AG20443 (cell line): Measurements from ENCODE around the gene AMER2.
"Not testable (repeated sequence)": the region's sequence is repeated elsewhere in the genome, so short reads cannot be mapped to it uniquely, and the experiment has no call there.

Experiments
- DNase-seq: peaks from one replicate; pipeline ENCODE4 v3.0.0; 2012; ENCODE audit warnings: low spot score, mixed read lengths

Gene AMER2

DNA sequence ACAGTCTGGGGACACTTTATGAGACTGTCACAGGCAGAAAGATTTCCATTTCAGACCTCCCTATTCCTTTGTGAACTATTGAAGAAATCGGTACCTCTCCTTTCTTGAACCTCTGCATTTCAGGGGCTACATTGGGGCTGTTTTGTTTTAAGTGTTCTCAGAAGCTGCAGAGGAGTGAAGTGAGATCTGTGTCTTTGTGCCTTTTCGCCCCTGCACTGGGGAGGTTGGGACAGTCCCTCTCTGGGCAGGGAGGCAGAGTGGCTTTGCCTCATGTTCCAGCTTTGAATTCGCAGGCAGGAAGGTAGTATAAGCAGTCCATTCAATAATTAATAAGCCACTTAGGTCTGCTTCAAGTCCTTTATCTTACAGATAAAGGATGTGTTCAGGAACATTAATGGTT lies 9.5 kb upstream of the AMER2 start:
- no peak for DNase-seq

DNA sequence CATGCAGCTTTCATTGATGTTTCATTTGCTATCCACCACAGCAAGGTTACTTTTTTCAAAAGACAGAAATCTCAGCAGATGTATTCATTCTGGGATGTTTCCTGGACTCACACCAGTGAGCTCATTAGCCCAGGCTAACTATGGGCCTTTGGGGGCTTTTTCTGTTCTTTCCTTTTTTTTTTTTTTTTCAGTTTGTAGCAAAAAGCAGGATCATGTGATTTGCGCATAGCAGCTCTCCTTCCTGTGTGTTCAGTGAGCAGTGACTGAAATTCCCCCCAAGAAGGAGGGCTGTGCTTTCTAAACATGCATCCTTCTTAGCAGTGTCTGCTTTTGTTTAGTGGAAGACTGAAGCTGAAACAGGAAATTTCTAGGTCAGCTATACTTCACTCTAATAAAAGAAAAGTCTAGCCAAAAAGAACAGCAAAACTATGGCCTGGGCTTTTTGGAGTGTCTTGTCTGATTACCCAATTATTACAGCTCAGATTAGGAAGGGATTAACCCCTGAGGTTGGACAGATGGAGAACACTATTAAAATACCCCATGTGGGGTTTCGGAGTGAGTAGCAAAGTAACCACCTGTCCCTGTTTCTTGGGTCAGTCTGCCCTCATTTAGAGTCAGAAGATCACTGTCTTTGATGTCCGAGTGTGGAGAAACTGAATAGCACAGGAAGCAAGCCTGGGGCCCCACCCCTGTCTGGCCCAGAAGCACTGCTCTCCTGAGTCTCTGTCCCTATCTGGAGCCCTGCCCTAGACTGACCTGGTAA lies 8.9 kb upstream of the AMER2 start:
- DNase-seq = no peak

DNA sequence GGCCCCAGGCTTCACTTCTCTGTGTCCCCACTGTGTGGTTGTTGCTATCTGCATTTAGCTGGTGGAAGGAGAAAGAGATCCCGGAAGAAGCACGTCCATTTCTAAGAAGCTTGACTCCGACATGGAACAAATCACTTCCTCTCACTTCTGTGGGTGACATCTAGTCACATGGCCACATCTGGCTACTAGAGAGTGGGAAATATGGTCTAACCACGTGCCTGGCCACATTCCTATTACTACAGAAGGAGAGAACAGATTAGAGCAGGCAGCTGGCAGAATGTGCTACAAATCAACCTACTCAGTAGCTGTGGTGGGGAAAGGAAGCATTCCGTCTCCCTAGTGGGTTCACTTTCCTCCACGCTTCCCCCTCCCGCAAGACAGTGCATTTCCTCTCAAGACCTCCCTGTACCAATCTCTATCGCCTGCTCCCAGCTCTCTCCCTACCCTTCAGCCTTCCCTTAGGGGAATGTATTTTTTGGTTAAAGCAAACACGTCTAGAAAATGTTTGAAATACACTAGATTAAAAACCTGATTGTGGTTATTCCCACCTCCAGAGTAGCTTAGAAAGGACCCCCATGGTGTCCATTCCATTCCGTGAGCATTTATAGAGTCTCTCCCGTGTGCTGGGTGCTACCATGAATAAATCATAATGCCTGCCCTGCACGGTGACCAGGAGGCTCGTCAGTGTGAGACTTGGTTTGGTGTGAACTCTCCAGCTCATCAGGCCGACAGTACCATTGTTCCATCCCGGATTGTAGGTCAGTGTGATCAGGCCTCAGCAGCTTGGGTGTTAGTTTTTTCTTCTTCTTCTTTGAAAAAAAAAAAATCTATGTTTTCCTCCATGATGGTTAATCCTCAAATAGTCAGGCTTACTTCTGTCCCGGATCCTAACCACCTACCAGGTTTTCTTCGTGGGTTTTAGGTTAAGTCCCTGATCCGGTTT lies 8.0 kb upstream of the AMER2 start:
- no peak for DNase-seq

DNA sequence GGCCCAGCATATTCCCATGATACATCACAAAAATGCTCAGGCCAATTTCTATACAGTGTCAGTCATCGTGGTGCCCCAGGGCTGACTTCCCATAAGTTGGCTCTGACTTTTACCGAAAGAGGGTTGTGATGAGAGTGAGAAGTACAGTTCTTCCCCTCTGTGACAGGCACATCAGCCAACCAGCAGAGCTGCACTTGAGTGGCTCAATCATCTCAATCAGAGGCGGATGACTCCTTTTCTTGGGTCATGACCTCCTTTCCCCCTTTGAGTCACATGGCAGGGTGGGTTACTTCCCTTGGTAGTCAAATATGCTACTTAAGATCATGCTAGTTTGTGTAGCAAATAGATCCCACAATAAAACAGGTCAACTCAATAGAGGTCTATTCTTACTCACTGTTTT lies 6.9 kb upstream of the AMER2 start:
- no peak for DNase-seq

DNA sequence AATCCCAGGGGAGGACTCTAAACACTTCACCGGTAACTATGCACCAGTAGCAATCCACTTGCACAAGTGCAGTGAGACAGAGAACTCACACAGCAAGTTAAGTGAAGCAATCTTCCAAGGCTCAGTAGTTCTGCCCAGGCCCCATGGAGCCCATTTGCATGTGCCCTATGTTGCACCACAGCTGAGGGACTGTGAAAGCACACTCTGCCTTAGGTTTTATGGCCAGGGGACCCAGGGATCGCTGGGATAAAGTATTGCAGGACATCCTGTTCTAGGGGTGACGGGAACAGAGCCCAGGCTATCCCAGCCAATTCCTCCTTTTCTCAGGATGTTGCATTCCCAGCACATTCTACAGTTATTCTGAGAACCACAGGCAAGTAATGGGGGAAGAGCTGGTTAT lies 6.0 kb upstream of the AMER2 start:
- no peak for DNase-seq

DNA sequence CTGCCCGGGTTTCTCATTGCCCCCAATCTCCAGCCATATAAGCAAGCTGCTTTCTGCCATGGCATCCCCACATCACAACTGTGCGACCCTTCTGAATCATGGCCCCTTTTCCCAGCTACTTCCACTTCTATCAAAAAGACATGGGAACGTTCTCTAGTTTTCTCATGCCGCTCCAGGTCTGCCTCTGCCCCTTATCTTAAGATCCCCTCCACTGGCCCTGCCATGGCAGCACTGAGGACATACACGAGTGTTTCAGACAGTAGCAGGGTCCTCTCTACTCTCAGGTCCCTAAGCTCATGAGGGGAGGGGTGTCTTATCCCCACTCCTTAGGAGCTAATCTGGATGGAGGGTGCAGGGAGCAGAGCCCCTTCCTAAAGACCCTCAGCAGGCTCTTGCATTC lies 5.5 kb upstream of the AMER2 start:
- no peak for DNase-seq

DNA sequence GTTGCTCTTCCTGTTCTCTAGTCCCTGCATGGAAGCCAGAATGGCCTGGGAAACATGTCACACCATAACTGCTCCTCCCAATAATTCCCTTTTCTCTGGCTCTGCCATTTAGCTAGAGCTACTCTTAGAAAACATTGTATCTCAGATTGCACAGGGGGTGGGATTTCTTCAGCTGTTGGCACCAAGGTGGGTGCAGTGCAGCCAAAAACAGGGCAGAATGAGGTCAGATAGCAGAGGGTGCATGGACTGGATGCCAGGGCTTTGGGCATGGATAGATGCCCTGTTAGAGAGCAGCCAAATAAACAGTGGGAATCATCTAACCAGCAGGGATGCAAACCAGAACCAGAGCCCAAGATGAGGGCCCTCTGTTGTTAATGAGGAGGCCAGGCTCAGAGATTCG lies 4.9 kb upstream of the AMER2 start:
- no peak for DNase-seq

DNA sequence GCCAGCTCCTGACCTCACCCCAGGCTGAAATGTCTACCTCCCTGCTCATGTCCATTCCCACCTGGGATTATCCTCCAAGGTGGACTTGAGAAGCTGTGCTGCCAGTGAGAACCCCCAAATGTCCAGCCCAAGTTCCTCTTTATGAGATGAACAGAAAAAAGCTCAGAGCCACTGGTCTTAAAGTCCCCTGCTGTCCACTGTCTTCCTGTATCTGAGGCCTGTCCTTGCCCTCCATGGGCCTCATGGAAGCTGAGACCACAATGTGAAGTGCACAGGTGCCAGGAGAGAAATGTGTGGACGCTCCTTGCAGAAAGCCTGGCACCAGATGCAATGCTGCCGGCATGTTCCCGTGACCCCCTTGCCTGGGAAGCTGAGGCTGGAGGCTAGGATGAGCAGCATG lies 3.3 kb upstream of the AMER2 start:
- DNase-seq = no peak

DNA sequence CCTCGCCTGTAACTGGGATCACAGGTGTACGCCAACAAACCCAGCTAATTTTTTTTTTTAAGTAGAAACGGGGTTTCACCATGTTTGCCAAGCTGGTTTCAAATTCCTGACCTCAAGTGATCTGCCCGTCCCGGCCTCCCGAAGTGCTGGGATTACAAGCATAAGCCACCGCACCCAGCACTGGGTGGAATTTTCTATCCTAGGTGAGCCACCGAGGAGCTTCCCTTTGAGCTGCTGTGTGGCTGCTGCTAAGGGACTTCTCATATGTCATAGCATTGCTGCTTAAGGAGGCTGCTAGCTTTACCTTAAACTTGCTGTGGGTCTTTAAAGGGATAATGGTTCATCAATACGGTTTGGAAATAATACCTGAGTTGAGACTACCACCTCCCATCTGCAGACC lies 2.9 kb upstream of the AMER2 start:
- DNase-seq = no peak

DNA sequence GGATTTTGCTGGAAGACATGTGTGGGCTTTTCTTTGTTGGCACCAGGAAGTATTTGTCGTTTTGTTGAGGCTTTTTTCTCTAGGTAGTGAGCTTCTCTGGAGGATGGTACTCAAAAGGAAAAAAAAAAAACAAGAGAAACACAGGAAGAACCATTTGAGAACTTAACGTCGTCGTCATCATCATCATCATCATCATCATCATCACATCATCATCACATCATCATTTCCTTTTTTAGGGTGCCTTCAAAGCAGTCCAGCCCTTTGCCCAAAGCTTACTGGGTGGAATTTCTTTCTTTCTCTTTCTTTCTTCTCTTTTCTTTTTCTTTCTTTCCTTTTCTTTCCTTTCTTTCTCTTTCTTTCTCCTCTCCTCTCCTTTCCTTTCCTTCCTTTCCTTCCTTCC lies 2.2 kb upstream of the AMER2 start:
- no peak for DNase-seq

DNA sequence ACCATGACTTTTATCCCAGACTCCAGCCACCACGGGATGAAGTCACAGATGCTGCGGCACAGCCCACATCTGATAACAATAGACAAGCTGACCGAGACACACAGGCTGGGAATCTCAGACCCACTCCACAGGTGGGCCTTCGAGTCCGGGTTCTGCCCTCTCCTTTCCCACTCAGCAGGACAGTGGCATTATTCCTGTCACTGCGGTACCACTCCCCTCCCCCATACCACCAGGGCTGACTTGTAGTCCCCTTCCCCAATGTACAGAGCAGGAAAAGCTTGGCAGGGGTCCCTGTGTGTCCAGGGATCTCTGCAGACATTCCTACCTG lies 179 bp upstream of the AMER2 start:
- DNase-seq = no peak

DNA sequence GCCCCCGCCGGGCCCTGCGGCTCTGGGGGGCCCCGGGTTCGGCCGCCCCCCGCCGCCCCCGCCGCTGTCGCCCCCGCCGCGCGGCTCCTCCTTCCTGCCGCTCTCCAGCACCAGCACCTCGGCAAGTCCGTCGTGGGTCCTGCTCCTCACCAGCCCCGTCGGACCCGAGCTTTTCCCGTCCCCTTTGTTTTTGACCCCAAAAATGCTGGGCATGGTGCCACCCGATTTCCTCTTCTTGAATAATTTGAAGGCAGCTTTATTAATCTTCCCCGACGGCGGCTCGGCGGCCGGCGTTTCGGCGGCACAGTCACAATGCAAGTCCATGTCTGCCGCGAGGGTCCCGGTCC lies 945 bp downstream of the AMER2 start:
- no peak for DNase-seq

DNA sequence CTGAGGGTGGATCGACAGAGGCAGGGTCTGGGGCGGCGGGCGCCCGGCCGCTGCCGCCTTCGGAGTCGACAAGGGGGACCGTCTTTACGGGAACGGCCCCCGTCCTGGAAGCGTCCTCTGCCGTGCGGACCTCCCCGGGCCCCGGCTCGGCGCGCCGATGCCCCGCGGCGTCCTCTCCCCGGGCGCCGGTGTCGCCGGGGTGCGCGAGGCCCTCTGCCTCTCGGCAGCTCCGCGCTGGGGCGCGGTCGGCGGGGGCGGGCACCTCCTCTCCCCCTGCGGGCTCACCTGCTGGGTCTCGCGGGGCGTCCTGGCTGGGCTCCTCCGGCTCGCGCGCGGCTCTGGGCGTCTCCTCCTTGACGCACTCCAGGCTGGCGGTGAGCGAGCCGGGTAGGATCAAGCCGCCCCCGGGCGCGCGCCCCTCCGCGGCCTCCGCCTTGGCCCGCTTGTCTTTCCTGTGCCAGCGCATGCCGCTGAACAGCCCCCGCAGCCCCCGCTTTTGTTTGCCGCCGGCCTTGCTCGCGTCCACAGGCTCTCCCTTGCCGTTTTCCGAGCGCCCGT lies 1.5 kb downstream of the AMER2 start:
- DNase-seq = peak; percentile 22

DNA sequence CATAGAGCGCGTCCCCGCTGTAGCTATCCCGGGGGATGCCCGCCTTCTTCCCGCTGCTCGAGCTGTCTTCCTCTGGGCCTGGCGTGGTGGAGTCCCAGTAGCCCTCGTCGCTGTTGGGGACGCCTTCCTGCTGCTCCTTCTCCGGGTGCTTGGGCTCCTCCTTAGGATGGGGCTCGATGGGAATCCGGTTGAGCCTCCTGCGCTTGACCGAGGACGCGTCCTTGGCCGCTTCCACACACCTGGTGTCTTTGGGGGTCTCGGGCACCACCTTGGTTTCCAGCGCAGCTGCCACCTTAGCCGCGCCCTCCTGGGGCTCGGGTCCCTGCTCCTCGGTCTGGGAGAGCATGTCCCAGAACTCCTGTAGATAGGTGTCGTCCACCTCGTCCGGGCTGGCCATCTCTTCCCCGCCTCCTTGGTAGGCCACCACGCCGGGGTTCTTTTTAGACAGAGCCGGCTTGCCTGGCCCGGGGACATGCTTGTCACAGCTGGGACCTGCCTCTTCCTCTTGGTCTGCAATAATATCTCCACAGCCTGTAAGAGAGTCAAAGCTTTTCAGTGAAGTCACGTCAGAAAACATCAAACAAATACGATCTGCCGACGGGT lies 2.0 kb downstream of the AMER2 start:
- DNase-seq = no peak

DNA sequence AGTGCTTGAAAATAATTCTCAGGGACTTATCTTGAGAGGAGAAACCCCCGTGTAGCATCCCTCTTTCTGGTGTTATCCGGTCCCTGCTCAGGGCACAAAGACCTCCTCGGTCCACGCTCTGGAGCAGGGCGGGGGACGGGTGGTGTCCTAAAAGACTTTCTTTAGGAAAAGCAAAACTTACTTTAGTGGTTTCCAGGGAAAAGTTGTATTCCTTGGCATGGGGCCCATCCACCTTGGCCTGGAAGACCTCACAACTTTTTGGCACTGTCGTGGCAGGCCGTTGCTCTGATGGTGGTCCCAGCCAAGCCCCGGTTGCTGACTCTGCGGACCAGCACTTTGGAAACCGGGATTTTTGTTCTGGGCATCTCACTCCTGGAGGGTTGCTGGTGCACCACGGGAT lies 2.7 kb downstream of the AMER2 start:
- no peak for DNase-seq

DNA sequence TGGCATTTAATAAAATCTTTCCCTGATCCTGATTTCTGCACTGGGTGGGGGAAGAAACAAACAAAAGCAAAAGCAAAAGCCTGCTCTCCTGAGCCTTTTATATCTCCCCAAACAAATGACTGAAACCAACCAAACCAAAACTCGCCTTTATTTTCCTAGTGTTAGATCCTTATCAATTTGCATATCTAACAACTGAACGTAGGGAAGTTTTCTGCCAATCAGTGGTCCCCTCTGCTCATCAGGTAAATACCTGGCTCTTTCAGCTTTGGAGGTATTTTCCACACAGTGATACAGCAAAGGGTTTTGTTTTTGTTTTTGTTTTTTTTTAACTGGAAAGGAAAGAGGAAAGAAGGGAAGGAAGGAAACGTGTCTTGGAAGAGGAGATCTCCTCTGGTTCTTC lies 3.3 kb downstream of the AMER2 start:
- DNase-seq = no peak

DNA sequence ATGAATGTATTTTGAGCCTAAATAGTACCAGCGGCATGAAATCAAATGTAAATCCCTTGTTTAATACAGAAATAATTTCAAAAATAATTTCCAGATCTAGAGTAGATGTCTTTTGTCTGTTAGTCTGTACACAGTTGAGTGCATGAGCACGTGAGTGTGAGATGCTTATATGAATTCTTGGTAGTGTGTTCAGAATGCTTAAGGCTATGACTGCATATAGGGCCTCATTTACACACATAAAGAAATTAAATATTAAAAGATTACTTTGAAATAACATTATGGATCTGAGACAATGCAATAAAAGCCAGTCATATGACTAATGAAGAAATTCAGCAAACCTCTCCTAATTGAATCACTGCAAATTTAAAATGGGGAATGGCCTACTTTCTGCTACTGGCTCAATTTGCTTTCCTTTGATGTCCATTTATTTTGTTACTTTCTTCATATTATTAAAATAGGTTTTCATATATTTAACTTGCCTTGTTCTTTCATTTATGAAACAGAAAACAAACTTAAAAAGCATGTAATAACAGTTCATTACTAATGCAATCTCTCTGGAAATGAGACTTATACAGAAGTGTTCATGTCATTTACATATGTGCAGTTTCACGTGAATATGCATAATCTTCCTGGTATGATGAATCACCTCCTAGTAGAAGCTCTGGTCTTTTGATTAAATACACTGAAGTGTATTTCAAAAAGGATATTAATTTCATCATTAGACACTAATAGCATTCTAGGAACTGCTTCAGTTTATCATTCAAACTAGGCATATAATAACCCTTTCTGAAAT lies 4.5 kb downstream of the AMER2 start:
- DNase-seq = no peak

DNA sequence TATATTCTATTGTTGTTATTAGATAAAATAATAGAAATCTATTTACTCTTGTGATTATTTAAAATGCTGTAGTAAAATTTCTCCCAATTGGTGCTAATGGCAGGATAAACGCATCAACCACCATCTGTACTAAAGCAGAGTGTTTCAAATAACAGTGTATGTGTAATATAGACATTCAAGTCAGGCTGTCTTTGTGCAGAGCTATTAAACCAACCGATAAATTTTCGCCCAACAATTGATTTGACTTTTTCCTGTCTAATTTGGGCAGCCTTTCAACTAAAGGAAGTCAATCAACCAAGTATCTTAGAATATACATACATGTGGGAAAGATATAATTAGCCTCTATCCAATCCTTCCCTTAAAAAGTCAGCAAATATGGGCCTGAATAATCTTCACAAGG lies 5.8 kb downstream of the AMER2 start:
- no peak for DNase-seq

DNA sequence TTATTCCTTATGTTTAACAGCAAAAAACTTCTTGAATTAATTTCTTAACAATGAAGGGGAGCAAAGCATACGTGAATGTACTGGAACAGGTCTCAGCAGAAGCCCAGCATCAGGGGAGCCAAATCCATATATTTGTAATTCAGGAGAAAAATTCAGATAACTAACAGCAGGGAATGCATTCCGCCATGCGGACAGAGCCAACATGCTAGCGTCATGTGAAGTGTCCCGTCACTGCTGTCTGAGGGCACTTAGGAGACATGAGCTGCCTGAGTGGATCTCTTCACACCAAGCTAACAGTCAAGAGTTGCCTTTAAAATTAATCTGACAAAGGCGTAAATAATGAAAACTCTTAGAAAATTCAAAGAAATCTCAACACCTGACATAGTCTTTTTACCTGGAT lies 6.4 kb downstream of the AMER2 start:
- no peak for DNase-seq

DNA sequence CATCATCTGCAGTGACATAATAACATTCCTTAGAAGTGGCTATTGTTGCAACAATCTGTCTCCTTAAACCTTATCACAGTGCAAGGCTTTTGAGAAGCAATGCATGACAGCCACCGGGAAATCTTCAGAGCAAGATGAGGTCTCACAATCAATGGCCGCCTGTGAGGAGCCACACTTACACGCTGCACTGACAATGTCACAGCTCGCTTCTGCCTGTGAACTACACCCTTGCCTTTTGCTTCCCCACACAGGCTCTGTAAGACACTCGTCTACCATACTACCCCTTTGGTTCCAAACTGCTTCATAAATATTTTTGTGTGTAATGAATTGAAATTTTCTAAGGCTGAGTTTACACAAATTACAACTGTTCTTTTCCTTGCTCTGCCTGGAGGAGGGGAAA lies 6.9 kb downstream of the AMER2 start:
- DNase-seq = not testable (repeated sequence)

DNA sequence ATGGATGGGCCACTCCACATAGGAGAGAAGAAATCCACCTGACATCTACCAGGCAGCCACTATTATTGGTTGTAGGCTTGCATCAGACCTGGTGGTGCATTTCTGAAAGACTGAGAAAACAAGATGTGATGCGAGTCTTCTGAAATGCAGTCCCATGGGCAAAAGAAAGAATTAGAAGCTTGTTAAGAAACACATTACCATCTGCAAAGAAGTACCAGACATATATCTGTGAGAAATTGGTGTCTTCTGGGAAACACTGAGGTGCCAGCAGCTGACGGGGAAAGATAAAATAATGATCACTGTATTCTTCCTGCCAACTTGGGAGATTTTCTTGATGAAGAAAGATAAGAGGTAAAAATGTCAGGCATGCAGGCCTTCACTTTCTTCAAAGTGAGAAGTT lies 14.4 kb downstream of the AMER2 start:
- no peak for DNase-seq

DNA sequence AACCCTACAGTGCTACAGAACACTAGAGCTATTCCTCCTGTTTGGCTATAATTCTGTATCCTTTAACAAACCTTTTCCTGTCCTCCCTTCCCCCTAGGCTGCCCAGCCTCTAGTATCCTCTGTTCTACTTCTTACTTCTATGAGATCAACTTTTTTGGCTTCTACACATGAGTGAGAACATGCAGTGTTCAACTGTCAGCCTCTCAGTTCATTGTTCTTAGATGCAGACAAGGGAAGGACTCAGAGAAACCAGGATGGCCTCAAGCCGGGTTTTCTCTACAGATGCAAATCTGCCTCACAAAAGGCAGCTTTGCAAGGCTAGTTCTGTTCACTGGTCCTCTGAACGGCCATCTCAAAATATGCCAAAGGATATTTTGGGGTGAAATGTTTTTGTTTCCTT lies 18.4 kb downstream of the AMER2 start:
- DNase-seq = no peak
